SK-N-MC (cell line): ENCODE measurements around the gene CHRND.
"Not testable (repeated sequence)": the region's sequence is repeated elsewhere in the genome, so short reads cannot be mapped to it uniquely, and the experiment has no call there.

Source experiments
- DNase-seq: peaks from one replicate; pipeline ENCODE4 v3.0.0-alpha.2; 2011; ENCODE audit warnings: low read depth, low spot score
- H3K27ac ChIP-seq: fragments of 200-600 bp; sonication (generic); 2 replicates; pipeline ENCODE4 v1.5.1; 2016; ENCODE audit warnings: mixed run types
- H3K36me3 ChIP-seq: fragments of 200-600 bp; sonication (generic); 2 replicates; pipeline ENCODE4 v1.6.1; 2017; ENCODE audit warnings: antibody characterized with exemption, low read length, mixed read lengths; ENCODE audit not compliant: insufficient read depth
- H3K4me3 ChIP-seq: fragments of 200-600 bp; sonication (generic); 2 replicates; pipeline ENCODE4 v1.5.1; 2016
- H3K9ac ChIP-seq: fragments of 200-600 bp; sonication (generic); 2 replicates; pipeline ENCODE4 v1.8.0; 2017; ENCODE audit warnings: mixed run types, mixed read lengths; ENCODE audit not compliant: insufficient read length
- H3K9me3 ChIP-seq: fragments of 200-600 bp; sonication (generic); 2 replicates; pipeline ENCODE4 v1.6.1; 2017; ENCODE audit warnings: low read depth, mild to moderate bottlenecking, antibody characterized with exemption, low read length, moderate library complexity, mixed read lengths
- EZH2 ChIP-seq: fragments of 200-600 bp; sonication (generic); IDR thresholded peaks from one replicate; pipeline ENCODE4 v1.6.1; 2017; ENCODE audit warnings: antibody characterized with exemption
- FOXP2 ChIP-seq: optimal IDR thresholded peaks from 2 replicates; pipeline ENCODE3; 2011; ENCODE audit warnings: mild to moderate bottlenecking, moderate library complexity; ENCODE audit not compliant: insufficient read depth; ENCODE audit errors: extremely low read length, control extremely low read depth
- POLR2AphosphoS5 ChIP-seq: IDR thresholded peaks from 2 replicates; pipeline ENCODE4 v1.6.1; 2012; ENCODE audit warnings: mild to moderate bottlenecking, low read depth, low read length, borderline replicate concordance

The CHRND gene

GRCh38 chr2:232568161-232568560 is 42.2 kb downstream of the CHRND start:
- no peak for TF ChIP-seq POLR2AphosphoS5
- no peak for TF ChIP-seq FOXP2
- no peak for TF ChIP-seq EZH2
- no peak overlapping the region for H3K27ac ChIP-seq
- no peak overlapping the region for H3K9ac ChIP-seq
- no peak for DNase-seq
- no peak overlapping the region for H3K4me3 ChIP-seq
- H3K36me3 ChIP-seq = peaks cover 61% of the 10 kb centered on the region
- no peaks in the 10 kb centered on the region for H3K9me3 ChIP-seq

DNA sequence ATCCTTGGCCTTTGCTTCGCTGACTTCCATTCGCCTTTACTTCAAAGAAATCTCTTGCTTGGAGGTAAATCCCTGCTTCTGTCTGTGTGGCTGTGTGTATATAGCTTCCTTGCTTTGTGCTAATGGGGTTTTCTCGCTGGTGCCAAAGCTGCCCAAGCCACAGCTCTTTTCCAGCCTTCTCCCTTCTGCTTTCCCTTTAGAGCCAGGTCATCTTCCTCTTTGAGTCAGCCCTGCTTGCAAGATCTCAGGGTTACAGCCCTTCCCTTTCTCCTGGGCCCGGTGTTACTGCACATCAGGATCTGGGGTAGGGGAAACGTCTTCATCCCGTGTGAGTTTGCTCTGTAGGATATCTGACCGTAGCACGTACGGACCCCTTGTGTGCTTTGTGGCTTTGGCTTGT is 43.6 kb downstream of the CHRND start:
- H3K4me3 ChIP-seq = no peak overlapping the region
- no peak overlapping the region for H3K9ac ChIP-seq
- no peaks in the 10 kb centered on the region for H3K9me3 ChIP-seq
- DNase-seq = no peak
- H3K36me3 ChIP-seq = peaks cover 51% of the 10 kb centered on the region
- H3K27ac ChIP-seq = no peak overlapping the region
- no peak for TF ChIP-seq EZH2
- TF ChIP-seq POLR2AphosphoS5 = no peak
- no peak for TF ChIP-seq FOXP2

GRCh38 chr2:232570481-232570880 is 44.5 kb downstream of the CHRND start:
- H3K27ac ChIP-seq, H3K9me3 ChIP-seq, DNase-seq, H3K4me3 ChIP-seq, H3K9ac ChIP-seq: not testable (repeated sequence)
- H3K36me3 ChIP-seq = peaks cover 51% of the 10 kb centered on the region

- DNase-seq = no peak
Measured at GRCh38 chr2:232571026-232571474, 45.1 kb downstream of the CHRND start.

GRCh38 chr2:232573042-232573441 is 47.1 kb downstream of the CHRND start:
- Histone ChIP-seq H3K4me3 (no peak overlapping the region), H3K36me3 (peaks cover 31% of the 10 kb centered on the region), H3K9ac (no peak overlapping the region), H3K27ac (no peak overlapping the region), H3K9me3 (no peaks in the 10 kb centered on the region)
- TF ChIP-seq FOXP2 = no peak
- TF ChIP-seq POLR2AphosphoS5 = no peak
- no peak for TF ChIP-seq EZH2
- DNase-seq = no peak

More at GRCh38 chr2:232571026-232571474, 45.1 kb downstream of the CHRND start:
- no peak for TF ChIP-seq FOXP2
- no peak for TF ChIP-seq EZH2
- TF ChIP-seq POLR2AphosphoS5 = no peak
- no peak overlapping the region for H3K4me3 ChIP-seq
- H3K9me3 ChIP-seq = no peaks in the 10 kb centered on the region
- H3K9ac ChIP-seq = no peak overlapping the region
- peaks cover 51% of the 10 kb centered on the region for H3K36me3 ChIP-seq
- no peak overlapping the region for H3K27ac ChIP-seq

DNA sequence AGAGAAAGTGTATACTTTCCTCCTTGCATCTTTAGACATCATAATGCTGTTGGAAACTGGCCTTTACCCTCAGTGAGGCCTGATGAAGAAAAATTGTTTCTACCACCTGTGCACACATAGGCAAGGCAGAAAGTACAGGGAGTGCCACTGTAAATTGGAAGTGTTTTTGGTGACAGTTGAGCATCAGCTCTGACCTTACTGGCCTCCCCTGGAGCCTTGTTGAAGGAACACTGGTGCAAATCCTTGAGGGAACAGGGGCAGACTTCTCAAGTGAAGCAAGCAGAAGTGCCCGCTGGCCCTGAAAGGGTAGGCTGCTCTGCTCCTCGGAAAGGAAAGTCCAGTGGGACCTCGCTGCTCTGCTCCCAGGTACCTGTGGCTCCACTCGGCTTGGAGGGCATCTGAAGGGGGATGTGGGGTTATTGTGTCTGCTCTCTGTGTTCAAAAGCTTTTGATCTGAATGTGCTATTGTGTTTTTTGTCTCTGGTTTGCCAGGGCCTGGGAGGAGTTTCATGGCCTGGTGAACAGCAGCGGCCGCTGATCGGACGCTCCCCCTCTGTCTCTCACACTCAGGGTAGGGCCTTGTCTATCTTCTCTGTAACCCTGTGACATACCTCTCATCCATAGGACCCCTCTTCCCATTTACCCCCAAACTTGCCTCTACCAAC is 47.9 kb downstream of the CHRND start:
- Histone ChIP-seq H3K4me3 (no peak overlapping the region), H3K36me3 (peaks cover 22% of the 10 kb centered on the region), H3K9ac (no peak overlapping the region), H3K27ac (no peak overlapping the region), H3K9me3 (no peaks in the 10 kb centered on the region)
- no peak for TF ChIP-seq EZH2
- TF ChIP-seq POLR2AphosphoS5 = no peak
- no peak for TF ChIP-seq FOXP2
- DNase-seq = no peak

DNA sequence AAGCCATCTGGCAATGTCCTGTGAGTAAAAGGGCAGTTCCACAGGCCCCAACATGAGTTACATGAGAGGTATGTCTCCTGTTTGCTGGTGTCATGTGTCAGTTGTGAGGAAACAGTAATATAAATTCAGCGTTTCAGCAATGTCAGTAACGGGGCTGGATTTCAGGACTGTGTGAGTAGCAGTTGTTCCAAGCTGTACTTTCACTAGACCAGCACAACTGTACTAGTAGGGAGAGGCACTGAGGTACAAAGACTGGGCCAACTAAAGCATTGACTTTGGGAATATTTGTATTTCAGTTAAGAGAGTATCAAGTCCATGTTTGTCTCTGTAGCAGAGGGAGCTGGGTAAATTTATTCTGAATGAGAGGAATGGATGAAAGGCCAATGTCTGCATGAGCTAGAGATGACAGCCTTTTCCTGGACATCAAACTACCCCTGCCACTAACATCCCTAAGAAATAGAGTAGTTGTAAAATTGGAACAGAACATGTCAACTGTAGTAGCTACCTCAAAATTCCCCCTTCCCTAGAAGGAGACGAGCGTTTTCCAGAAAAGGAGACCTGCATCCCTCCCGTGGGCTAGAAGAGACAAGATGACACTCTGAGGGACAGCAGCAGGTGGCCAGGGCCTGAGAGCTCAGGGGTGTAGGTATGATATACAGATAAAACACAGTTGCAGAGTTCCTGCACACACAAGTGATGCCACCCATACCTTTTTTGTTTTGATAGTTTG is 48.9 kb downstream of the CHRND start:
- Histone ChIP-seq H3K9me3 (no peaks in the 10 kb centered on the region), H3K4me3 (no peak overlapping the region), H3K27ac (no peak overlapping the region), H3K36me3 (peaks cover 13% of the 10 kb centered on the region), H3K9ac (no peak overlapping the region)
- no peak for TF ChIP-seq POLR2AphosphoS5
- no peak for DNase-seq

DNA sequence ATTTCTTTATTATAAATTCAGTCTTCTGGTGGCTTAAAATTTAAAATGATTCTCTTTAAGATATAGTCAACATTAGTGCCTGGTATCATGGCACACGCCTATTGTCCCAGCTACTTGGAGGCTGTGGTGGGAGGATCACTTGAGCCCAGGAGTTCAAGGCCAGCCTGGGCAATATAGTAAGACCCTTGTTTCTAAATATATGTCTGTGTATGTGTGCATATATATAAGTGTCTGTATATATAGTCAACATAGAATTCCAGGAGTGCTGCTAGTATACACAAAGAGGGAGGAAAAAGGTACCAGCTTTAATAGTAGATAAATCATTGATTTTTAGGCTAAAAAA is 49.4 kb downstream of the CHRND start:
- Histone ChIP-seq H3K36me3 (peaks cover 9% of the 10 kb centered on the region), H3K4me3 (no peak overlapping the region), H3K27ac (no peak overlapping the region), H3K9ac (no peak overlapping the region), H3K9me3 (no peaks in the 10 kb centered on the region)
- no peak for DNase-seq
- TF ChIP-seq FOXP2 (no peak), POLR2AphosphoS5 (no peak), EZH2 (no peak)

DNA sequence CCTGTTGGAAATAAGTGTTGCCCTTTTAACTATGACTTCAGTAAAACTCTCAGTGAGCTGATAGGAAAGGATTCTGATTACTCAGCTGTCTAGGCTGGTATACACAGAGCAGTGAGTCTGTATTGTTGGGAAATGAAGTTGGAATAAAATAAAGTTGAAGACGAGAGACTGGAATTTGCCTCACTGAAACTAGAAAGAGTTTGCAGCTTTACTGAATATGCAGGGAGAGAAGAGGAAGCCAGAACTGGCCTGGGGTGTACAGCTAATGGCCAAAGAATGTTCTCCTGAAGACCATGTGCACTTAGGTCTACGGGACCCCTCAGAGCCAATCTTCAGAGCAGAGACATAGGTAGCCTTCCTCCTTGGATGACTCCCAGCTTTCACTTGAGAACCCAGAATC is 51.0 kb downstream of the CHRND start:
- Histone ChIP-seq H3K9ac (no peak overlapping the region), H3K9me3 (no peaks in the 10 kb centered on the region), H3K27ac (no peak overlapping the region), H3K36me3 (peaks cover 13% of the 10 kb centered on the region), H3K4me3 (no peak overlapping the region)
- DNase-seq = no peak
- TF ChIP-seq POLR2AphosphoS5 = no peak
- TF ChIP-seq FOXP2 = no peak
